Neural progenitor cell (in vitro differentiated cells): ENCODE measurements around the gene NUP58. TPM values are rescaled to one million over a fixed set of nuclear protein-coding genes. Genes with fewer than 3 reads are reported as not detected.

Experiments
- DNase-seq: peaks from one replicate; pipeline ENCODE4 v3.0.0-alpha.2; 2016; ENCODE audit warnings: low spot score
- H2AFZ ChIP-seq: fragments of 200-600 bp; sonication (generic); replicated peaks from 2 replicates; pipeline ENCODE4 v1.6.1; 2016; ENCODE audit warnings: antibody characterized with exemption
- H3F3A ChIP-seq: fragments of 200-600 bp; sonication (generic); 2 replicates; pipeline ENCODE4 v1.6.1; 2016; ENCODE audit warnings: antibody characterized with exemption, low read depth
- H3K27ac ChIP-seq: fragments of 200-600 bp; sonication (generic); 2 replicates; pipeline ENCODE4 v1.5.1; 2016; ENCODE audit warnings: mild to moderate bottlenecking
- H3K27me3 ChIP-seq: fragments of 200-600 bp; sonication (generic); 2 replicates; pipeline ENCODE4 v1.6.1; 2016; ENCODE audit warnings: mild to moderate bottlenecking, moderate library complexity
- H3K36me3 ChIP-seq: fragments of 200-600 bp; sonication (generic); 2 replicates; pipeline ENCODE4 v1.5.1; 2016
- H3K4me1 ChIP-seq: fragments of 200-600 bp; sonication (generic); 2 replicates; pipeline ENCODE4 v1.6.1; 2016; ENCODE audit warnings: mixed run types
- H3K4me2 ChIP-seq: fragments of 200-600 bp; sonication (generic); 2 replicates; pipeline ENCODE4 v1.6.1; 2016
- H3K4me3 ChIP-seq: fragments of 200-600 bp; sonication (generic); 2 replicates; pipeline ENCODE4 v1.5.1; 2016
- H3K79me2 ChIP-seq: fragments of 200-600 bp; sonication (generic); 2 replicates; pipeline ENCODE4 v1.6.1; 2016; ENCODE audit warnings: low read depth
- H3K9ac ChIP-seq: fragments of 200-600 bp; sonication (generic); 2 replicates; pipeline ENCODE4 v1.6.1; 2016
- H3K9me3 ChIP-seq: fragments of 200-600 bp; sonication (generic); 2 replicates; pipeline ENCODE4 v1.5.1; 2016; ENCODE audit warnings: low read depth
- H4K20me1 ChIP-seq: fragments of 200-600 bp; sonication (generic); 2 replicates; pipeline ENCODE4 v1.6.1; 2016; ENCODE audit warnings: low read depth
- H3K27ac Mint-ChIP-seq: 3 replicates; pipeline ENCODE4 v1.8.0; 2021; ENCODE audit warnings: mixed read lengths
- H3K27me3 Mint-ChIP-seq: 2 replicates; pipeline ENCODE4 v1.8.0; 2022; ENCODE audit warnings: low read depth, mild to moderate bottlenecking, inconsistent platforms, moderate library complexity, mixed read lengths; ENCODE audit not compliant: insufficient read depth
- H3K36me3 Mint-ChIP-seq: 3 replicates; pipeline ENCODE4 v1.8.0; 2021; ENCODE audit warnings: mixed read lengths
- H3K4me1 Mint-ChIP-seq: 3 replicates; pipeline ENCODE4 v1.8.0; 2021; ENCODE audit warnings: mixed read lengths
- H3K4me3 Mint-ChIP-seq: 3 replicates; pipeline ENCODE4 v1.8.0; 2021; ENCODE audit warnings: mild to moderate bottlenecking, moderate library complexity, mixed read lengths
- H3K9me3 Mint-ChIP-seq: 3 replicates; pipeline ENCODE4 v1.8.0; 2020; ENCODE audit warnings: mixed read lengths
- EZH2 ChIP-seq: fragments of 200-600 bp; sonication (generic); IDR thresholded peaks from 2 replicates; pipeline ENCODE4 v1.6.1; 2017; ENCODE audit warnings: antibody characterized with exemption, mild to moderate bottlenecking, moderate library complexity
- EZH2phosphoT487 ChIP-seq: fragments of 200-600 bp; sonication (generic); IDR thresholded peaks from 2 replicates; pipeline ENCODE4 v1.6.1; 2017; ENCODE audit warnings: antibody characterized with exemption
- total RNA-seq: library from RNA; depleted of rRNA; stranded (reverse); fragments of >200 nt; gene quantifications from 2 replicates; pipeline ENCODE4 v1.2.3, GENCODE V29; 2015; ENCODE audit warnings: low replicate concordance
- TF ChIP-seq, protein P1 (sequence below): fragments of 200-600 bp; sonication (generic); IDR thresholded peaks from 2 replicates; pipeline ENCODE4 v1.5.1; 2017; ENCODE audit warnings: antibody characterized with exemption, mild to moderate bottlenecking

The NUP58 gene
- total RNA-seq, 1 donor from 2014 or later, result 138 TPM

DNA sequence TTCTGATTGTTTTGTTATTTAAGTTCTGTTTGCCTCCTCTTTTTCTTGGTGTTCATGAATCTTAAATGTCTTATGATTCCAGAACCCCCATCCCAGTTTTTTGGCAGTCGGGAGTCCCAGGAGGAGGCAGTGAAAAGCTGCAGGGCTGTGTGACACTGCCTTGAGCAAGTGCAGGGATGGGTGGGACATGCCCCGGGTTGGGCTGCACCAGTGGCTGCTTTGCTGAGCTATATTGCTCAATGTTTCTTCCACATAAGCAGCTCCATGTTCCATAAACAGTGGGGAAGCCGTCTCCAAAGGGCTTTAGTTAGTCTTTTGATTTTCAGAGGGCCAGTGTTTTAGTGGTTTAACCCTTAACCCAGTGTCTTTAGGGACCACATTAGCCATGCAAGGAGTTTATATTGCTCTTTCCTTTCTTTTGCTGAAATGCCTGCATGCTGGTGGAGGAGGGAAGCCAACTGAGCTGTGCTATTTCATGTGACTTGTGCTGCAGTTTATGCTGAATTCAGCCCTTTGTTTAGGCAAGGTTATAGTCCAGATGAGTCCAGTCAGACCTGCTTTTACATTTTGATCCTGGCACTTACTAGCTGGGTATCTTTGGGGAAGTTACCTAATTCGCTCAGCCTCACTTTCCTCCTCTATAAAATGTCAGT lies 83.5 kb downstream of the NUP58 start:
- Histone ChIP-seq H3K4me1 (no peaks in the 10 kb centered on the region), H3K27ac (no peak overlapping the region), H3F3A (no peaks in the 10 kb centered on the region), H3K4me3 (no peak overlapping the region), H3K4me2 (no peak overlapping the region), H4K20me1 (no peaks in the 10 kb centered on the region), H2AFZ (peak overlapping the region; percentile 10), H3K79me2 (no peaks in the 10 kb centered on the region), H3K36me3 (no peaks in the 10 kb centered on the region), H3K9me3 (no peaks in the 10 kb centered on the region), H3K27me3 (no peaks in the 10 kb centered on the region), H3K9ac (no peak overlapping the region)
- TF ChIP-seq, protein P1, sequence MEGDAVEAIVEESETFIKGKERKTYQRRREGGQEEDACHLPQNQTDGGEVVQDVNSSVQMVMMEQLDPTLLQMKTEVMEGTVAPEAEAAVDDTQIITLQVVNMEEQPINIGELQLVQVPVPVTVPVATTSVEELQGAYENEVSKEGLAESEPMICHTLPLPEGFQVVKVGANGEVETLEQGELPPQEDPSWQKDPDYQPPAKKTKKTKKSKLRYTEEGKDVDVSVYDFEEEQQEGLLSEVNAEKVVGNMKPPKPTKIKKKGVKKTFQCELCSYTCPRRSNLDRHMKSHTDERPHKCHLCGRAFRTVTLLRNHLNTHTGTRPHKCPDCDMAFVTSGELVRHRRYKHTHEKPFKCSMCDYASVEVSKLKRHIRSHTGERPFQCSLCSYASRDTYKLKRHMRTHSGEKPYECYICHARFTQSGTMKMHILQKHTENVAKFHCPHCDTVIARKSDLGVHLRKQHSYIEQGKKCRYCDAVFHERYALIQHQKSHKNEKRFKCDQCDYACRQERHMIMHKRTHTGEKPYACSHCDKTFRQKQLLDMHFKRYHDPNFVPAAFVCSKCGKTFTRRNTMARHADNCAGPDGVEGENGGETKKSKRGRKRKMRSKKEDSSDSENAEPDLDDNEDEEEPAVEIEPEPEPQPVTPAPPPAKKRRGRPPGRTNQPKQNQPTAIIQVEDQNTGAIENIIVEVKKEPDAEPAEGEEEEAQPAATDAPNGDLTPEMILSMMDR, result no peak
- TF ChIP-seq EZH2phosphoT487 (no peak), EZH2 (no peak)
- DNase-seq, result no peak
- H3K4me3 Mint-ChIP-seq, result no peak overlapping the region
- H3K27me3 Mint-ChIP-seq, result peaks cover 2% of the 10 kb centered on the region
- peaks cover 3% of the 10 kb centered on the region for H3K4me1 Mint-ChIP-seq
- no peaks in the 10 kb centered on the region for H3K36me3 Mint-ChIP-seq
- peaks cover 4% of the 10 kb centered on the region for H3K9me3 Mint-ChIP-seq
- no peak overlapping the region for H3K27ac Mint-ChIP-seq

DNA sequence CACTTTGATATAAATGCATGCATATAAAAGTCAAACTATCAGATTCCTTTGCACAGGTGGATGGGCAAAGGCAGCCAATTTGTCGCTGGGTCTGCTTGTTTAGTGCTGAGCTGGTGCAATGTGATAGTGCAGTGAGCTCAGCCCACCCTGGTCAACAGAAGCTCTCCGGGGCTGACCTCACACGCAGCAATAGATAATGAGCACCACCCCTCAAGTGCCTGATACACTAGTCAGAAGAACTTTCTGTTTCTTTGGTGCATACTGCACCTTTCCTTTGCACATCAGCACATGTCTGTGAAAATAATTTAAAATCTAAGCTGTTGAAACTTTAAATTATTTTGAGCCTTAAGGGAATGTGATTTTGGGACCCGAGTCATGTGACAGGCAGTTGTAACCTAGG lies 90.5 kb downstream of the NUP58 start:
- Histone ChIP-seq H3K36me3 (no peaks in the 10 kb centered on the region), H3K4me1 (no peaks in the 10 kb centered on the region), H3K4me3 (no peak overlapping the region), H2AFZ (no peak overlapping the region), H3K9me3 (no peaks in the 10 kb centered on the region), H3K27ac (no peak overlapping the region), H4K20me1 (no peaks in the 10 kb centered on the region), H3F3A (no peaks in the 10 kb centered on the region), H3K9ac (no peak overlapping the region), H3K27me3 (no peaks in the 10 kb centered on the region), H3K4me2 (no peak overlapping the region), H3K79me2 (no peaks in the 10 kb centered on the region)
- no peak for TF ChIP-seq EZH2
- TF ChIP-seq EZH2phosphoT487, result no peak
- TF ChIP-seq, protein P1, result no peak
- Mint-ChIP-seq H3K36me3 (no peaks in the 10 kb centered on the region), H3K4me3 (no peak overlapping the region), H3K27me3 (peaks cover 6% of the 10 kb centered on the region), H3K9me3 (peaks cover 2% of the 10 kb centered on the region), H3K27ac (no peak overlapping the region), H3K4me1 (no peaks in the 10 kb centered on the region)
- DNase-seq, result no peak

Other genes starting within 250 kb of the NUP58 start
- gene PABPC3, start 205.5 kb upstream of the NUP58 start, total RNA-seq, result 0.17 TPM in 1 of 2 replicates, not detected in the other
- gene AMER2, start 129.3 kb upstream of the NUP58 start, total RNA-seq, result 0.12 TPM in 1 of 2 replicates, not detected in the other
- 14.2 and 19.1 TPM in 2 replicates for gene MTMR6, start 14.1 kb upstream of the NUP58 start, total RNA-seq
- 4.2 and 4.8 TPM in 2 replicates for gene ATP8A2, start 70.3 kb downstream of the NUP58 start, total RNA-seq